ENCODE data around the gene CFAP251.
"Not testable (repeated sequence)": the region's sequence is repeated elsewhere in the genome, so short reads cannot be mapped to it uniquely, and the experiment has no call there.

CFAP251 gene, protein sequence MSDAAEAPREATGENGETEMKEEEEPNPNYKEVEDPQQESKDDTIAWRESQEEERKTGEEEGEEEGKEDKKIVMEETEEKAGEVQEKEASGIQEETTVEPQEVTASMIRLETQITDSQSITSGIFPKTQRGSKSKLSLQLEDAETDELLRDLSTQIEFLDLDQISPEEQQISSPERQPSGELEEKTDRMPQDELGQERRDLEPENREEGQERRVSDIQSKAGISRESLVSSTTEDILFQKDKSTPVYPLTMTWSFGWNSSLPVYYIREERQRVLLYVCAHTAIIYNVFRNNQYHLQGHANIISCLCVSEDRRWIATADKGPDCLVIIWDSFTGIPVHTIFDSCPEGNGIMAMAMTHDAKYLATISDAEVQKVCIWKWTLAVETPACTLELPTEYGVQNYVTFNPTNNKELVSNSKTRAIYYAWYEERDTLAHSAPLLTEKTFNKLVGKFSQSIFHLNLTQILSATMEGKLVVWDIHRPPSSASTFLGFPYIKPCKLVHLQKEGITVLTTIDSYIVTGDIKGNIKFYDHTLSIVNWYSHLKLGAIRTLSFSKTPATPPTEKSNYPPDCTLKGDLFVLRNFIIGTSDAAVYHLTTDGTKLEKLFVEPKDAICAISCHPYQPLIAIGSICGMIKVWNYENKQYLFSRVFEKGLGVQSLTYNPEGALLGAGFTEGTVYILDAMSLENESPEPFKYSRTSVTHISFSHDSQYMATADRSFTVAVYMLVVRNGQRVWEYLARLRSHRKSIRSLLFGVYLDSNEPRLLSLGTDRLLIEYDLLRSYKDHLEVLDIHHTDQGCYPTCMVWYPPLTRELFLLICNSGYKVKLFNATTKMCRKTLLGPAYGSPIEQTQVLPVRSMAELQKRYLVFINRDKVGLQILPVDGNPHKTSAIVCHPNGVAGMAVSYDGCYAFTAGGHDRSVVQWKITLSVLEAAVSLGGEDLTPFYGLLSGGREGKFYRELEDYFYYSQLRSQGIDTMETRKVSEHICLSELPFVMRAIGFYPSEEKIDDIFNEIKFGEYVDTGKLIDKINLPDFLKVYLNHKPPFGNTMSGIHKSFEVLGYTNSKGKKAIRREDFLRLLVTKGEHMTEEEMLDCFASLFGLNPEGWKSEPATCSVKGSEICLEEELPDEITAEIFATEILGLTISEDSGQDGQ

DNA sequence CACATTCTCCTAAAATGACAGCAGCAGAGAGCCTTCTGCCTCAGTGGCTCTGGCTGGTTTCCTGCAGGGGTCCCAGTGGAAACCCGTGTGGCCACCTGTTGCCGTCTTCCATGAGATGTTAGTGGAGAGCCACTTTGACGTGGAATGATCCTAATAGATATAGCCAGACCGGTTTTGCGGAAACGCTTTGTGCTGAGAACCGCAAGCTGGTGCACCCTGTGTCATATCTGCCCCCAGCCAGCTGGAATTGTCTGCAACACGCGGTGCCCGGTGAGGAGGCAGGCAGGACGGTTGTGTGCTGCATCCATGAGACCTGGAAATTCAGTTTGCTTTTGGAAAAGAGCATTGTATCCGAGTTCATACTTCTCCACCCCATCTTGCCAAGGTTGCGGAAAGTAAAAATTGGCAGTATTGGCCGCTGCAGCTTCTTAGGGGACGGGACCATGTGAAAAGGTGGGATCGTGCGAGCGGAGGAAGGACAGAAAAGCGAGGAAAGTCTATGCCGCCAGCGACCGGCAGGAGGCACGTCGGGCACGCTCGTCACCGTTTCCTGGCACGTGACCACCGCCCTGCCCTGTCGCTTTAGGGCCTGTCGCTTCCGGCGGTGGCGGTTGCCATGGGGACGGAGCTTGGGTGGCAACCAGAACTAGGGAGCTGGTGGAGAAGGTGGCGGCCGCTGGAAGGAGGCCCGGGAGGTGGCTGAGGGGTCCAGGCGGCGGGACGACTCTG, at the start of gene CFAP251:
CFAP251 (plus strand) TSS at position 643 of the 729 bp plus-strand sequence. CDS start 2,714 bp downstream, outside the sequence.
- peak; percentile 94 for DNase-seq

DNA sequence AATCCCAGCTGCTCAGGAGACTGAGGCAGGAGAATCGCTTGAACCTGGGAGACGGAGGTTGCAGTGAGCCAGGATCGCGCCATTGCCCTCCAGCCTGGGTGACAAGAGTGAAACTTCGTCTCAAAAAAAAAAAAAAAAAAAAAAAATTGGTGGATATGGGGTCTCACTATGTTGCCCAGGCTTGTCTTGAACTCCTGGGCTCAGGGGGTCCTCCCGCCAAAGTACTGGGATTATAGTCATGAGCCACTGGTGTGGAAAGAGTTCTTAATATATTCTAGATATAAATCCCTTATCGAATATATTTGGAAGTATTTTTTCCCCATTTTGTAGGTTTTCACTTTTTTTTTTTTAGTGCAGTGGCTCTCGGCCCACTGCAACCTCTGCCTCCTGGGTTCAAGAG, 49.2 kb upstream of the CFAP251 start:
- DNase-seq: not testable (repeated sequence)

DNA sequence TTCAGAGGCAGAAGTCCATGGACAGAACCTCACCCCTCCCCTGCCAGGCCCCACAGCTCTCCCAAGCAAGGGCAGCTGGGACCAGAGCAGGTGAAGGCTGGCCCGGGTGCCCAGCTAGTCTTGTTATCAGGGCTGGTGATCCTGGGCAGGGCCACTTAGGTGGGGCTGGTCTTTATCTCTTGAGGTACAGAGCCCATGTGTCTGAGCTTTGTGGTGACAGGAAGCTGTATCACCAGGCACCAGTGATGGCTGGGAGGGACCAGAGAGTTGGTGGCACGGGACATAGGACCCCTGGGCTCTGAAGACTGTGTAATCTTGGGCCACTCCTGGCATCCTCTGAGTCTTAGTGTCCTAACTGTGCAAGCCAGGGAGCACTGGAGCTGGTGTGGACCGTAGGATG, 46.9 kb upstream of the CFAP251 start:
- no peak for DNase-seq

DNA sequence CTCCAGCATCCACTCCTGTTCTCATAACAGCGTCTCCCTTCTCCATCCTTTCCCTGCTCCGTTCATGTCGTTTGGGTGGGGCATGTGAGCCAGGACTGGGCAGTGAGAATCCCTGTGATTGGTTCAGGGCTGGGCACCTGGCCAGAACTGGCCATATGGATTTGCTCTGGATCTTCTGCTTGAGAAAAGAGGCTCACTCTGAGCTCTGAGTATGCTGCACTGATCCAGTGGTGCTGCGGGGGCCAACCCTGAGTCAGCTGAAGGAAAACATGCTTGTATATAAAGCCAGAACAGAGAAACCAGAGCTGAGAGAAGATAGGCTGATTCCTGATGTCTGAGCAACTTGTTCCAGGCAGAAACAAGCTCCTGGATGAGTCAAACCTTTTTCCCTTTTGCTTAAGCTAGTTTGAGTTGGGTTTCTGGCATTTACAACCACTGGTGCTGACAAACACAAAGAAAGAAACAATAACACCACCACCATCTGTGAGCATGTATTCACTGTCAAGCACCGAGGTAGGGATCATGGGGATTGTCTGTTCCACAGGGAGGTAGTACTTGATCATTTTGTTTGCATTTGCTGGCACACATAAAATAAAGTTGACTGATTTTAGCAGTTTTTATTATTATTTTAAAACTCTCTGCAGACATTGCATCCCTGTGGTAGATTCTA, 45.7 kb upstream of the CFAP251 start:
- DNase-seq: no peak

DNA sequence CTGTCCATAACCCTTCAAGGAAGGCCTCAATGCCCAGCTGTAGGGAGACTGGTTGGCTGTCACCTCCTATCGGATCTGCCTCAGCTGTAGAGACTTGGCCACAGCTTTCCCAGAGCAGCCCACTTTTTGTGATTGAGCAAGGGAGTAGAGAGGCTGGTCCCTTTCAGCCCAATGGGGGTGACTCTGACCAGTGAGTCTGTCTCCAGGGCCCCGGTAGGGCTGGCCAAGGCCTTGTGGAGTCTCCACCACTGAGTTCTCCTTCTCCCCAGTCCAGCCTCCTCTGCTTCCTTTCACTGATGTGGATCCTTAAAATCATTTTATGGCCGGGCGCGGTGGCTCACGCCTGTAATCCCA, 45.2 kb upstream of the CFAP251 start:
- DNase-seq: no peak

DNA sequence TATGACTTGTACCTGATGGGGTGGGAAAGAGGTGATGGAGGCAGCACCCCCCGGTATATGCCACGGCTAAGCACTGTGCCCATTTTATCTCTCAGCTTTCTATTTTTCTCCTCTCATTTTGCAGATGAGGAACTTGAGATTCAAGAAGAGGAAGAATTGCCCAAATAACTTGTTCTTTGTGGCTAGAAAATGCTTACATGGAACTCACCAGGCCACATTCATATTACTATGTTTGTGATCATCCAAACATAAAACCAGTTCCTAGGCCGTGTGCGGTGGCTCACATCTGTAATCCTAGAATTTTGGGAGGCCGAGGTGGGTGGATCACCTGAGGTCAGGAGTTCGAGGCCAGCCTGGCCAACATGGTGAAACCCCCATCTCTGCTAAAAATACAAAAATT, 44.3 kb upstream of the CFAP251 start:
- DNase-seq: peak; percentile 85

DNA sequence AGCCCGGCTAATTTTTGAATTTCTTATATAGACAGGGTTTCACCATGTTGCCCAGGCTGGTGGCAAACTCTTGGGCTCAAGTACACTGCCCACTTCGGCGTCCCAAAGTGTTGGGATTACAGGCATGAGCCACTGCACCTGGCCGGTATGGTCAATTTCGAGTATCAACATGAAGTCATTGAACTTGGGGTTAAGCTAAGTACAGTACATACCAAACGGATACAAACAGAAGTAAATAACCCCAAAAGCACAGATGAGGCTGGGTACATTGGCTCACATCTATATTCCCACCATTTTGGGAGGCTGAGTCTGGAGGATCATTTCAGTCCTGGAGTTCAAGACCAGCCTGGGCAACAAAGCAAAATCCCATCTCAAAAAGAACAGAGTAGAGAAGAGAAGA, 42.8 kb upstream of the CFAP251 start:
- no peak for DNase-seq

DNA sequence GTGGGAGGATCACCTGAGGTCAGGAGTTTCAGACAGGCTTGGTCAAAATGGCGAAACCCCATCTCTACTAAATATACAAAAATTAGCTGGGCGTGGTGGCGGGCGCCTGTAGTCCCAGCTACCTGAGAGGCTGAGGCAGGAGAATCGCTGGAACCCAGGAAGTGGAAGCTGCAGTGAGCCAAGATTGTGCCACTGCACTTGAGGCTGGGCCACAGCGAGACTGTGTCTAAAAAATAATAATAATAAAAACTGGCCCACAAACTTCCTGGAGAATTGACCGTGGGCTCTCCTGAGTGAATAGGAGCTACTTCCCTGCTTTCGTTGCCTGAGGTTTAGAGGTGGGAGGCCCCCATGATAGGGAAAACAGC, 42.3 kb upstream of the CFAP251 start:
- not testable (repeated sequence) for DNase-seq

DNA sequence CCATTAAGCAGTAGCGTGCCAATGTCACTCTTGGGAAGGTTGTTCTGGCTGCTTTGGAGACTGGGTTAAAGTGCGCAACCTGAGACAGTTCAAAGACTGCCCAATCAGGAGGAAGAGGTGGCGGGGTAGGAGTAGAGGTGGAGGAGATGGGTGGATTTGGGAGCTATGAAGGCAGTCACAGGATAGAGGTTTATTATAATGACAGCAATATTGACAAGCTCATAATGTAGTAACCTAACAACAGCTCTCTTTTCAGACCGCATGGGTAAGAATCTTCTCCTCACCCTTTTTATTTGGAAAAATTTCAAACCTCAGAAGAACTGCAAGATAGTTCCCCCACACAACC, 35.1 kb upstream of the CFAP251 start:
- no peak for DNase-seq

DNA sequence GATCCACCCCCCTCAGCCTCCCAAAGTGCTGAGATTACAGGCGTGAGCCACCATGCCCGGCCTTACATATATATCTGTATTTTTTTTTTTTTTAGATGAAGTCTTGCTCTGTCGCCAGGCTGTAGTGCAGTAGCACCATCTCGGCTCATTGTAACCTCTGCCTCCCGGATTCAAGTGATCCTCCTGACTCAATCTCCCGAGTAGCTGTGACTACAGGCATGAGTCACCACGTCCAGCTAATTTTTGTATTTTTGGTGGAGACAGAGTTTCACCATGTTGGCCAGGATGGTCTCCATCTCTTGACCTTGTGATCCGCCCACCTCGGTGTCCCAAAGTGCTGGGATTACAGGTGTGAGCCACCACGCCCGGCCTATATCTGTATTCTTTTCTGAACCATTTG, 33.3 kb upstream of the CFAP251 start:
- DNase-seq: not testable (repeated sequence)

DNA sequence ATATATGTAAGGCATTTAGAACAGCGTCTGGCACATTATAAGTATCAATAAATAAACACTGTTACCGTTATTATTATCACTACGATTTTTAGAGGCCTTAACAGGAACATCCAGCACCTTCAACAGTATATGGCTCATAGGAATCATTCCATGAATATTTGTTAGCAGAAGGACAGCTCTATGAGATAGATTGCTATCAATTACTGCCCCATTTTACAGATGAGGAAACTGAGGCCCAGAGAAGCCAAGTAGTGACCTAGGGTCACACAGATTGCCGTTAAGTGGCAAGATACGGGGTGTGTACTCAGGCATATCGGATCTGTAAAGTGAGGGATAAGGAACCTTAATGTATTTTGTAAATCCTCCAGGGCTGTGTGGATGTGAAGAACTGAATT, 30.3 kb upstream of the CFAP251 start:
- no peak for DNase-seq

DNA sequence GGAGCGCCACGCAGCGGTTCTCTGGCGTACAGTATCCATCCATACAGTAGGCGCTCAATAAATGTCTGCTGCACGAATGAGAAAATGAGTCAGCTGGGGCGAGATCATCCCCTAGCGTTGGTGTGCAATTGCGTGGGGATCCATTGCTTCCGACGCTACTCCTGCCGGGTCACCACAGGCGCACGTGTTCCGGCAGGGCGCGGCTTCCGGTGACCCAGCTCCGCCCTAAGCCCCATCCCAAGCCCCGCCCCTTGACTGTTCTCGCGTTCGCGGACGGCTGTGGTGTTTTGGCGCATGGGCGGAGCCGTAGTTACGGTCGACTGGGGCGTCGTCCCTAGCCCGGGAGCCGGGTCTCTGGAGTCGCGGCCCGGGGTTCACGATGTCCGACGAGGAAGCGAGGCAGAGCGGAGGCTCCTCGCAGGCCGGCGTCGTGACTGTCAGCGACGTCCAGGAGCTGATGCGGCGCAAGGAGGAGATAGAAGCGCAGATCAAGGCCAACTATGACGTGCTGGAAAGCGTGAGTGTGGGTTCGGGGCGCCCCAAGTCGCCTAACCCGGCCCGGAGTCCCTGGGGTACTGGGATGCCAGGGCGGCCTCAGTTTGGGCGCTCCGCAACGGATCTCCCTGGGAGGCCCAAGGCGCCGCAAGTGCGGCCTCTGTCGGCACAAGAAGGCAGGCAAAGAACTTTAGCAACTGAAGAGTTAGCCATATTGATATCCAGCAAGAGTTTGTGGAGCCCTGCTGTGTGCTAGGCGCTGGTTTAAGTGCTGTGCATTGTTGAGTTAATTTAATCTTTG, 29.7 kb upstream of the CFAP251 start, which contains the start of gene PSMD9:
PSMD9 (plus strand) TSS at position 313 of the 796 bp plus-strand sequence; CDS start at position 380, 67 bp downstream.
- peak; percentile 99 for DNase-seq

DNA sequence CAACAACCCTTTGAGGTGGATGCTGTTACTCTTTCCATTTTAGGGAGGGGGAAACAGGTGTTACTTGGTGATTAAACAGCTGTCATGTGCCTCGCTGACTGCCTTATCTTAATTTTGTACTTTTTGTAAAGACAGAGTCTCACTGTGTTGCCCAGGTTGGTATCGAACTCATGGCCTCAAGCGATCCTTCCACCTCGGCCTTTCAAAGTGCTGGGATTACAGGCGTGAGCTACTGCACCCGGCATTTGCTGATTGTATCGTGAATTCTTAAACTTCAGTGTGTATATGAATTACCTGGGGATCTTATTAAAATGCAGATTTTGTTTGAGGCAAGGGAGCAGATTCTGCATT, 29.1 kb upstream of the CFAP251 start:
- no peak for DNase-seq

DNA sequence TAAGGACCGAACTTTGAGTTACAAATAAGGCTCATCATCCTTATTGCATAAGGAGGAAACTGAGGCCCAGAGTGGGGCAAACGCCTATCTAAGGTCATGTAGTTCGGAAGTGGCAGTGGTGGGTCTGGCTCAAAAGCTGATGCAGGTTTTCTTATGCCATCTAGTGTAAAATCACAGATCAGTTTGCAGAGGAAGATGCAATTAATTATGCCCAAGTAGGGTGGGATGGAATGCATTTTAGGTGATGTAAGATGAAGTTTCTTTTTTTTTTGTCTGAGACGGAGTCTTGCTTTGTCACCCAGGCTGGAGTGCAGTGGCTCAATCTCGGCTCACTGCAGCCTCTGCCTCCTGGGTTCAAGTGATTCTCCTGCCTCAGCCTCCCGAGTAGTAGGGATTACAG, 28.7 kb upstream of the CFAP251 start:
- not testable (repeated sequence) for DNase-seq

DNA sequence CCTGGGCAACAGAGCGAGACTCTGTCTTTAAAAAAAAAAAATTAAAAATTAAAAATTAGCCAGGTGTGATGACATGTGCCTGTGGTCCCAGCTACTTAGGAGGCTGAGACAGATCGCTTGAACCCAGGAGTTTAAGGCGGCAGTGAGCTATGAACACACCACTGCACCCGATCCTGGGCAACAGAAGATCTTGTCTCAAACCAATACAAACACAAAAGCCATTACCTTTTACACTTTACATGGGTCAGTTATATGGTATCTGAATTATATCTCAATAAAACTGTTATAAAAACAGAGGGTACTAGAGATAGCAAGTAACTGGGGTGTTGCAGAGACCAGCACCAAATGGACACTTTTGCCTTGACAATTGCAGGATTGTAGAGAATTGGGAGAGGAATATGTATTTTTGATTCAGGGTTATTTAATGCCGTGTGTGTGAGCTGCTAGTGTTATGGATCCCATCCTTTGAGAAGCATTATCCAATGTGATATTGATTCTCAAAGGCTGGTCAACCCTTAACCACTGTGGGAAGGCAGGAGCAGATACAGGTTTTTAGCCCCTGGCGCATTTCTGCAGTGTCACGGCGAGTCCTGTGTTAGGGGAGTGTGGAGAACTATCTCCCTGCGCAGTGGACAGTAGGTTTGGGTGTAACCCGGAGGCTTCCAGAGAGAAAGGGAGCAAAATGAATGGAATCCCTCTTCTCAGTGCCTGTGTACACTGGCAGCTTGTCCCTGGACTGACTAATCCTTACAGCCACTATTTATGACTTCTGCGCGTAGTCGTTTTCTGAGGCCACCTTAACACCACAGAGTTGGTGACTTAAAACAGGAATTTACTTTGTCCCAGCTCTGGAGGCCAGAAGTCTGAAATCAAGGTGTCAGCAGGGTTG, 25.5 kb upstream of the CFAP251 start:
- DNase-seq: no peak

DNA sequence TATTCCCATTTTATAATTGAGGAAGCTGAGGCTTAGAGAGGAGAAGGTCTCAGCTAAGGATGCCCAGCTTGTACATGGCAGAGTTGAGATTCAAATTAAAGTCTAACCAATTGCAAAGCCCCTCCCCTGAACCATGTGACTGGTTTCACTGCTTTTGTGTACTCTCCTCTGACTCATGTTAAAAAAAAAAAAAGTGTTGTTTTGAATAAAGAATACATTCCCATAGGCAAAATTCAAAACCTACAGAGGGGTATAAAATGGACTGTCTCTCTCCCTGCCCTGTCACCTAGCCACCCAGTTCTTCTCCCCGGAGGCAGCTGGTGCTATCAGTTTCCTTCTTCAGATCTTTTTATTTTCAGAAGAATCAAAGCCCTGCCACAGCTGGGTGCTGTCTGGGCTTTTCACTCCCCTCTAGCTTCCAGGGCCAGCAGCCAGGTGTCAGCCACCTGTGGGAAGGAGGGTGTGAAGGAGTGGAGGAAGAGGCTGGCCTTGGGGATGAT, 24.4 kb upstream of the CFAP251 start:
- DNase-seq: peak; percentile 19

DNA sequence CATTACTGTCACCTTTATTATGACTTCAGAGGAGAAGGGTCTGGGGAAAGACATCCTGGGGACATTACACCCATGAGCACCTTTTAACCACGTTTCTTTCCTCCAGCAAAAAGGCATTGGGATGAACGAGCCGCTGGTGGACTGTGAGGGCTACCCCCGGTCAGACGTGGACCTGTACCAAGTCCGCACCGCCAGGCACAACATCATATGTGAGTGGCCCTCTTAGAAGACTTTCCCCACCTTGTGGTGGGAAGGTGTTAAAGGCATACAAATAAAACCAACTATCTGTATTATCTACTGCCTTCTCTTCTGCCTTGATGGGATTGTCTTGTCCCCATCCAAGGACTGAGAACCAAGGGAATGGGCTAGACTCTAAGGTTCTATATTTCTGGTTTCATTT, 23.8 kb upstream of the CFAP251 start:
- no peak for DNase-seq

DNA sequence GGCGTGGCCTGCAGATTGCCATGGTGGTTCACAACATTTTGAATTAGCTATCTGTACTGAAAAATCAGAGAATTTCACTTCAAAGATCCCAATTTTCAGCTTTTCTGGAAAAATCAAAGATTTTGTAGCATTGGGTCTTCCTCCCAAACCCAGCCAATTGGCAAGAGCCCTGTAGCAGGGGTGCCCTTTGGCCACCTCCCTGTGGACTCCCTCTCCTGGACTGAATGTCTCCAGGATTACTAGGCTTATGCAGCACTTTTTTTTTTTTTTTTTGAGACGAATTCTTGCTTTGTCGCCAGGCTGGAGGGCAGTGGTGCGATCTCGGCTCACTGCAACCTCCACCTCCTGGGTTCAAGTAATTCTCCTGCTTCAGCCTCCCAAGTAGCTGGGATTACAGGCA, 20.1 kb upstream of the CFAP251 start:
- no peak for DNase-seq

DNA sequence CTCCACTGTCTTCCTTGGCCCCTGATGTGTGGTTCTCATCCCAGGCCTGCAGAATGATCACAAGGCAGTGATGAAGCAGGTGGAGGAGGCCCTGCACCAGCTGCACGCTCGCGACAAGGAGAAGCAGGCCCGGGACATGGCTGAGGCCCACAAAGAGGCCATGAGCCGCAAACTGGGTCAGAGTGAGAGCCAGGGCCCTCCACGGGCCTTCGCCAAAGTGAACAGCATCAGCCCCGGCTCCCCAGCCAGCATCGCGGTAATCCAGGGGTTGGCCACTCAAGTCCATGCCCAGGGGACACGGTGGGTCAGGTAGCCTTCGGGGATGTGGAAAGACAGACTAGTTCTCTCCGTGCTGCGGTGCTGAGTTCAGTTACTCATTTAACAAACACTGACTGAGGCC, 18.8 kb upstream of the CFAP251 start:
- no peak for DNase-seq

DNA sequence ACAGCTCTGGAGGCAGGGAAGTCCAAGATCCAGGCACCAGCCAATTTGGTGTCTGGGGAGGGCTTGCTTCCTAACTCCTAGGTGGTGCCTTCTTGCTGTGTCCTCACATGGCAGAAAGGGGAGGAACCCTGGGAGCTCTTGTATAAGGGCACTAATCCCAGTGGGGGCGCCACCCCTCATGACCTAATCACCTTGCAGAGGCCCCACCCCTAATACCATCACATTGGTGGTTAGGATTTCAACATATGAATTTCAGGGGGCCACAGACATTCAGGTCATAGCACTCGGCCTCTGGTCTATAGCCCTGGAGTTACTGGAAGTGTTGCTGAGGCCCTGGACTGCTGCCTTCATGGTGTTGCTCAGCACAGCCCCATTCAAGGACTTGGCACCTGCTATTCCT, 15.2 kb upstream of the CFAP251 start:
- peak; percentile 15 for DNase-seq
